AG09309 (cell line): Measurements from ENCODE around the gene ZBTB16.

ENCODE experiments used
- DNase-seq: peaks from one replicate; pipeline ENCODE4 v3.0.0-alpha.2; 2010; ENCODE audit warnings: low read depth
- H3K4me3 ChIP-seq: 2 replicates; pipeline ENCODE4 v1.5.1; 2011; ENCODE audit warnings: mild to moderate bottlenecking, low read depth, low read length, moderate library complexity; ENCODE audit not compliant: control insufficient read depth
- CTCF ChIP-seq: IDR thresholded peaks from 2 replicates; pipeline ENCODE4 v1.5.1; 2011; ENCODE audit warnings: mild to moderate bottlenecking, low read depth, low read length, inconsistent platforms; ENCODE audit not compliant: insufficient read depth, control insufficient read depth; ENCODE audit errors: missing control alignments

The ZBTB16 gene

GRCh38 chr11:114265122-114265878 lies 205.8 kb downstream of the ZBTB16 start:
- no peak for TF ChIP-seq CTCF
- no peak for DNase-seq
- H3K4me3 ChIP-seq = no peak overlapping the region

- no peak overlapping the region for H3K4me3 ChIP-seq
- DNase-seq = no peak
- TF ChIP-seq CTCF = no peak
These were observed 210.0 kb downstream of the ZBTB16 start for GRCh38 chr11:114269498-114269897.

- DNase-seq = no peak
These were observed 211.2 kb downstream of the ZBTB16 start for GRCh38 chr11:114270531-114271270.

GRCh38 chr11:114271316-114271715 lies 211.8 kb downstream of the ZBTB16 start:
- DNase-seq = no peak
- no peak overlapping the region for H3K4me3 ChIP-seq
- TF ChIP-seq CTCF = no peak

More at GRCh38 chr11:114270531-114271270, 211.2 kb downstream of the ZBTB16 start:
- H3K4me3 ChIP-seq = no peak overlapping the region
- TF ChIP-seq CTCF = no peak

GRCh38 chr11:114272311-114272710 lies 212.8 kb downstream of the ZBTB16 start:
- no peak for TF ChIP-seq CTCF
- no peak for DNase-seq
- H3K4me3 ChIP-seq = no peak overlapping the region

GRCh38 chr11:114273071-114273470 lies 213.6 kb downstream of the ZBTB16 start:
- no peak overlapping the region for H3K4me3 ChIP-seq
- no peak for DNase-seq
- no peak for TF ChIP-seq CTCF
